Adrenal gland (tissue), 12 donors: ENCODE measurements around the gene MTMR1. TPM values are rescaled to one million over a fixed set of nuclear protein-coding genes. Genes with fewer than 3 reads are reported as not detected.

Source experiments
- DNase-seq, 7 donors: peaks; one replicate each; pipeline ENCODE4 v3.0.0-alpha.2; 2019 to 2020
- H3K27ac ChIP-seq, 5 donors: fragments of 200-600 bp; sonication (generic) in 4 of 5; 1 replicate in 3 of 5; 2 replicates in 2 of 5; pipeline versions ENCODE4 v1.5.1 to v1.8.0; 2016 to 2020; ENCODE audit warnings: mild to moderate bottlenecking in 1 of 5
- H3K27me3 ChIP-seq: fragments of 200-600 bp; 2 replicates; pipeline ENCODE4 v1.8.0; 2021
- H3K36me3 ChIP-seq, 2 donors: fragments of 200-600 bp; replicated peaks in 1 of 2; 1 replicate in 1 of 2; 2 replicates in 1 of 2; pipeline versions ENCODE4 v1.5.1 to v1.8.0; 2018 to 2022
- H3K4me1 ChIP-seq, 2 donors: fragments of 200-600 bp; replicated peaks in 1 of 2; 1 replicate in 1 of 2; 2 replicates in 1 of 2; pipeline versions ENCODE4 v1.5.1 to v1.8.0; 2018 to 2021
- H3K4me3 ChIP-seq, 4 donors: fragments of 200-600 bp; sonication (generic) in 3 of 4; one replicate each; pipeline ENCODE4 v1.5.1; 2016 to 2018
- H3K9me3 ChIP-seq, 3 donors: fragments of 200-600 bp; sonication (generic) in 1 of 3; replicated peaks in 1 of 3; 1 replicate in 2 of 3; 2 replicates in 1 of 3; pipeline versions ENCODE4 v1.5.1 to v1.8.0; 2016 to 2021
- POLR2A ChIP-seq, 2 donors: fragments of 450-650 bp; IDR thresholded peaks; one replicate each; pipeline ENCODE4 v1.6.1; 2017; ENCODE audit warnings: antibody characterized with exemption in 2 of 2, mild to moderate bottlenecking in 2 of 2, moderate library complexity in 1 of 2
- WGBS, 4 donors: extraction: QIAGEN DNeasy Blood & Tissue Kit in 2 of 4; methylation state at CpG; one replicate each; pipeline versions ENCODE4 v1.1.5 to v1.1.7; 2013 to 2017; 5-methylcytosine and 5-hydroxymethylcytosine counted together
- intact Hi-C, 2 donors: fragments of 100-400 bp; cut with DNase I; formaldehyde crosslinking; loops; one replicate each; pipeline versions ENCODE4 v1.14.1 to v1.15.0; 2022 to 2023
- polyA plus RNA-seq, 3 donors: library from polyadenylated mRNA; stranded (reverse); fragments of 200-250 nt in 2 of 3; fragments of 350-450 nt in 1 of 3; fragmentation: Illumina TruSeq in 1 of 3; extraction: RNeasy Lipid Tissue Mini Kit (QIAGEN cat#74804) in 1 of 3; gene quantifications; one replicate each; pipeline ENCODE4 v1.2.3, GENCODE V29; 2013 to 2014
- total RNA-seq, 9 donors: library from RNA; depleted of rRNA in 4 of 9; stranded (reverse); fragments of >200 nt in 4 of 9; fragments of 120-200 nt in 1 of 9; fragmentation: NEBNext Ultra II Directional in 1 of 9; extraction: Animal tissue kit (Norgen Biotek cat#: 25700) in 1 of 9; gene quantifications; one replicate each; pipeline versions ENCODE4 v1.1.0 to v1.2.4, GENCODE V29; 2013 to 2023
- TF ChIP-seq, protein P1 (sequence below), 6 experiments: fragments of 450-650 bp in 4 of 6; fragments of 200-600 bp in 2 of 6; sonication (generic) in 1 of 6; IDR thresholded peaks; 1 replicate in 5 of 6; 2 replicates in 1 of 6; pipeline versions ENCODE4 v1.5.1 to v1.8.0; 2016 to 2021; ENCODE audit warnings: antibody characterized with exemption in 6 of 6, mild to moderate bottlenecking in 2 of 6, moderate library complexity in 1 of 6
- donor health status: healthy with polysubstance abuse.
- donor health status: Bipolar disorder and iron deficiency.
- donor health status: DM: yes; HTN: yes; CAD: no.
- donor health status: DM: no; HTN: no; CAD: no.
- donor health status: DM: no; HTN: no; CAD: no.
- donor health status: DM: yes; HTN: yes; CAD: no.

The MTMR1 gene
- total and polyA plus RNA-seq, 12 donors, result 9.2 to 19.8 (median 13.9) TPM

DNA sequence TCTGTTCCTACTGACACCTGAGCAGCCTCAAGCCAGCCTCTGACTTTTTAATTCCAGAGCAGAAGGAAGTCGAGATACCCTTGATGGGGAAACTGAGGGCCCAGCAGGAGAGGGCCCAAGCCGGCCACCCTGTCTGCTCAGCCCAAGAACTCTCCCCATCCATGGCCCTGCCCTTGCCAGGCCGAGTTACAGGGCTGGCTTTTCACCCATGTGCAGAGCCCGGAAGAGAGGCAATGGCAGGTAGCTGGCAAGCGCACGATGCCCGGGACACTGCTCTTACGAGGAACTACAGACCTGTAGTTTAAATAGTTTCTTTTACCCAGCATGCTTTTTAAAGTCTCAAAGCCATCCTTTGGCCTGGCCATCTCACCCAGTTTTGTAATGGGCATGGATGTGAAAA is 79.9 kb downstream of the MTMR1 start:
- DNase-seq, result no peak
- H3K36me3 ChIP-seq, result no peaks in the 10 kb centered on the region
- no peaks in the 10 kb centered on the region for H3K27me3 ChIP-seq
- intact Hi-C loops, result loop anchor here (5.0 to 10.0 kb wide), 4 partner anchors 132 to 309 kb away; partner anchors contain the start of gene HMGB3 (in 1 of the 2)
- H3K9me3 ChIP-seq, result no peaks in the 10 kb centered on the region
- no peaks in the 10 kb centered on the region for H3K4me1 ChIP-seq
- H3K27ac ChIP-seq, result no peak overlapping the region
- no peak overlapping the region for H3K4me3 ChIP-seq
- TF ChIP-seq, protein P1, sequence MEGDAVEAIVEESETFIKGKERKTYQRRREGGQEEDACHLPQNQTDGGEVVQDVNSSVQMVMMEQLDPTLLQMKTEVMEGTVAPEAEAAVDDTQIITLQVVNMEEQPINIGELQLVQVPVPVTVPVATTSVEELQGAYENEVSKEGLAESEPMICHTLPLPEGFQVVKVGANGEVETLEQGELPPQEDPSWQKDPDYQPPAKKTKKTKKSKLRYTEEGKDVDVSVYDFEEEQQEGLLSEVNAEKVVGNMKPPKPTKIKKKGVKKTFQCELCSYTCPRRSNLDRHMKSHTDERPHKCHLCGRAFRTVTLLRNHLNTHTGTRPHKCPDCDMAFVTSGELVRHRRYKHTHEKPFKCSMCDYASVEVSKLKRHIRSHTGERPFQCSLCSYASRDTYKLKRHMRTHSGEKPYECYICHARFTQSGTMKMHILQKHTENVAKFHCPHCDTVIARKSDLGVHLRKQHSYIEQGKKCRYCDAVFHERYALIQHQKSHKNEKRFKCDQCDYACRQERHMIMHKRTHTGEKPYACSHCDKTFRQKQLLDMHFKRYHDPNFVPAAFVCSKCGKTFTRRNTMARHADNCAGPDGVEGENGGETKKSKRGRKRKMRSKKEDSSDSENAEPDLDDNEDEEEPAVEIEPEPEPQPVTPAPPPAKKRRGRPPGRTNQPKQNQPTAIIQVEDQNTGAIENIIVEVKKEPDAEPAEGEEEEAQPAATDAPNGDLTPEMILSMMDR (IDR thresholded peaks at IDR 0.05), result no peak
- TF ChIP-seq POLR2A (IDR thresholded peaks at IDR 0.05), result no peak
- WGBS, 4 donors, result 80 to 93% (median 85%) methylated on average over 3 to 8 of the region's 8 CpGs

DNA sequence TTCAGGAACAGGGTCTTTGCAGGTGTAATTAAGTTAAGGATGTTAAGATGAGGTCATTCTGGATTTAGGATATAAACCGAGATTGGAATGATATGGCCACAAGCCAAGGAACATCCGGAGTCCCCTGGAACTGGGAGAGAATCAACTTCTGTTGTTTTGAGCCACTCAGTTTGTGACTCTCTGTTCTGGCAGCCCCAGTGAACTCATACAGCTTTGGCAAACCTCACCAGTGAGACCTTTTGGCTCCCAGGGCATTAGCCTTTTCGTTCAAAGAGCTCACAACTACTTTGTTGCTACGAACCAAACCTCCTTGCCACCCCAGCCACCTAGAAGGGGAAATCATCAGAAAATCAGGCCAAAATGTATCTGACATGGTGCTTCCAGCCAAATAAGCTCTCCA is 80.4 kb downstream of the MTMR1 start:
- no peaks in the 10 kb centered on the region for H3K36me3 ChIP-seq
- 64 to 88% (median 75%) methylated on average over 2 to 4 of the region's 4 CpGs for WGBS, 4 donors

DNA sequence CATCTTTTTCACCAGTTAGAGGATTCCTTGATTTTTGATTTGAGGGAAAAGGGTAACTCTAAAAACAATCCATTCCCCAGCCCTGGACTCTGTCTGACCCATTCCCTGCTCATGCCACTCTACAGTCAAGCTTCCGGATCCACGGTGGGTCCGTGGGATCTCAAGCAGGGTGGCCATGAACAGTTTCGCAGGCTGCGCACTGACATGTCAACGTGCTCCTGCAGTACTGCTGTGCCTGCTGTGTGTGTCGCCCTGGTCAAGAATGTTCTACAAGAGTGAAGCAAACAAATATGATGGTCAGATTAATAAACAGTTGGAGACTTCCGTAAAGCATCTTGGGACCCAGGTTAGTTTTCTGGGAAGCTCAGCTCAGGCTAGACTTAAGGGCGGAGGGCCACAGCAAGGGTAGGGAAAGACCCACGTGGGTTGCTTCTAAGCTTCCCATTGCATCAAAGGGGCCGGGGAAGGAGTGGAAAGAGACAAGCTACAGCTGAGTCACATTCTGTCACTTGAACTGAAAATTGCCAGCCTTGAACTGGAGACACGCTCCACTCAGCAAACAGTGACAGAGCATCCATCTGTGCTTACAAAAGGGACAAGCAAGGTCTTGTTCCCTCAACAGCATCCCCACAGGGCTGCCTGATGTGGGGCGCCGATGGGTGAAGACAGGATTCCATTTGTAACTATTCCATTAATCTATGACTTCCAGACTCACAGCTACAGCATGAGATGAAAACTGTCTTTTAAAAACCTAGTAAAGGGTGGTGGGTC is 81.8 kb downstream of the MTMR1 start:
- no peak overlapping the region for H3K27ac ChIP-seq
- intact Hi-C loops, result loop anchor here (5.0 to 10.0 kb wide), 4 partner anchors 130 to 307 kb away; partner anchors contain the start of gene HMGB3 (in 1 of the 2)
- H3K27me3 ChIP-seq, result no peaks in the 10 kb centered on the region
- no peak overlapping the region for H3K4me3 ChIP-seq
- DNase-seq, result no peak
- WGBS, 4 donors, result 86 to 91% (median 89%) methylated on average over 11 to 14 of the region's 14 CpGs
- no peaks in the 10 kb centered on the region for H3K36me3 ChIP-seq
- no peak for TF ChIP-seq POLR2A (IDR thresholded peaks at IDR 0.05)
- TF ChIP-seq, protein P1 (IDR thresholded peaks at IDR 0.05), result no peak
- H3K9me3 ChIP-seq, result no peaks in the 10 kb centered on the region
- H3K4me1 ChIP-seq, result no peaks in the 10 kb centered on the region

More for the DNA sequence above, 80.4 kb downstream of the MTMR1 start:
- Histone ChIP-seq H3K4me3 (no peak overlapping the region), H3K27ac (no peak overlapping the region), H3K4me1 (no peaks in the 10 kb centered on the region), H3K9me3 (no peaks in the 10 kb centered on the region), H3K27me3 (no peaks in the 10 kb centered on the region)
- no peak for TF ChIP-seq POLR2A (IDR thresholded peaks at IDR 0.05)
- TF ChIP-seq, protein P1 (IDR thresholded peaks at IDR 0.05), result no peak
- DNase-seq, result no peak
- intact Hi-C loops, result loop anchor here (5.0 to 10.0 kb wide), 4 partner anchors 131 to 309 kb away; partner anchors contain the start of gene HMGB3 (in 1 of the 2)

GRCh38 chrX:150775569-150776350 is 82.6 kb downstream of the MTMR1 start:
- Histone ChIP-seq H3K27ac (no peak overlapping the region), H3K4me1 (no peaks in the 10 kb centered on the region), H3K9me3 (no peaks in the 10 kb centered on the region), H3K4me3 (no peak overlapping the region), H3K27me3 (no peaks in the 10 kb centered on the region), H3K36me3 (no peaks in the 10 kb centered on the region)
- DNase-seq, result no peak
- TF ChIP-seq POLR2A (IDR thresholded peaks at IDR 0.05), result no peak
- TF ChIP-seq, protein P1 (IDR thresholded peaks at IDR 0.05), result no peak
- 60 to 91% (median 84%) methylated on average over 1 to 18 of the region's 18 CpGs for WGBS, 4 donors
- intact Hi-C loops, result loop anchor here (10.0 kb wide), 3 partner anchors 129 to 229 kb away; partner anchors contain the start of gene HMGB3 (in 1 of the 2)
